GM19025 (cell line): ENCODE data around the gene CKB.

ENCODE experiments used
- ATAC-seq: cut with Tn5 transposase; IDR thresholded peaks from one replicate; pipeline ENCODE4 v1.9.1; 2021; ENCODE audit warnings: mild to moderate bottlenecking, low read depth, moderate library complexity; ENCODE audit not compliant: unreplicated experiment

The CKB gene

DNA sequence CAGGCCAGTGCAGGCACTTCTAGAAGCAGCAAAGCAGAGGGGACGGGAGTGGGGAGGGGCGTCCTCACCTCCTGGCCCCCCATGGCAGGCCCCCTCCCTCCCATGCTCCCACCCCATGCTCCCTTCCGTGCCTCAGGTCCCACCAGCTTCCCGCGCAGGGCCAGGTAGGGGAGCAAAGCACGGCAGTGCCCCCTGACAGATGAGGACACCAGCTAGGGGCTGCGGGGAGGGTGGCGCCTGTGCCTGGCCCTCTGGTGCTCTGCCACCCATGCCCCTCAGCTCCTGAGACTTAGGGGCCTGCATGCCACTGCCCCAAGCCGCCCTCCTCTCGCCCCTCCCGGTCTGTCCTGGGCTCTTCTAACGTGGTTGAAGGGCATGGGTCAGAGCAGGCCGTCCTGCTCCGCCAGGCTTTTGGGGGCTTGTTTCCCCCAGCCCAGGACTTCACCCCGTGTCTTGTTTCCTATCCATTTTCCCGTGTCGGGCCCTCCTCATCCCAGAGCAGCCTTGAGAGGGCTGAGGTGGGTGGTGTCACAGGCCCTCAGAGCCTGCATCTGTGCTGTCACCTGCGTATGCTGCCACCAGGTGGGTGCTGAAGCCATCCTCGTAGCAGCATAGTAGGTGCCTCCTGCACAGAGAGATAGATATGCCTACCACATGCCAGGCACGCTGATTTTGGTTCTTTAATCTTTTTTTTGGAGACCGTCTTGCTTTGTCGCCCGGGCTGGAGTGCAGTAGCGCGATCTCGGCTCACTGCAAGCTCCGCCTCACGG, 16.6 kb upstream of the CKB start:
- no peak for ATAC-seq

DNA sequence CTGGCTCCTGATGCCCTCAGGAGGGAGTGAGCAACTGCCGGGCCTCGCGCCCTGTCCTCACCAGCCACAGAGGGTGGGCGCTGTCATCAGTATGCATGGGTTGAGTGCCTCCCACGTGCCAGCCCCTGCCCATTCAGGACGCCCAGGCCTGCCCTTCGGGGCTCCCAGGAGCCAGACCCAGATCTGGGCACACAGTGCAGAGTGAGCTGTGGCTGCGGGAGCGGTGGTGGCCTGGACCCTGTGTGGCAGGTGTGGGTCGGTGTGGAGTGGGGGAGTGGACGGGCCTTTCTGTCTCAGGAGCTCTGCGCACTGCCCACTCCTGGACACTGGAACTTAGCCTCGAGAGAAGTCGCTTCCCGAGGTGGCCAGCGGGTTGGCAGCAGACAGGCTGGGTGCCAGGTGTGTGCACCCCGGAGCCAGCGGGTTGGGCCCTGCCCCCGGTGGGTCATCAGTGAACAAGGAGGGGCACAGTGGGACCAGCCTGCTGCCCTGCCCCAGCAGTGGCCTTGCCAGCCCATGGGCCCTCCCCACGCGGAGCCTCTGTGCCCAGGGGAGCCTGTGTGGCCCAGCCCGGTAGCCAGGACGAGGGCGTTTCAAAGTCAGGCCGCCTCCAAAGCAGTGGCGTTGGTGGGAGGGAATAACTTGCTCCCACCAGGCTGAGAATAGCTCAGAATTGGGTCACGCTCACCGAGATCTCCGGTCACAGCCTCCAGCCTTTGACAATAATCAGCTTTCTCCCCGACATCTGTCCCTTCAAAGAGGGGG, 15.8 kb upstream of the CKB start:
- ATAC-seq, result no peak

DNA sequence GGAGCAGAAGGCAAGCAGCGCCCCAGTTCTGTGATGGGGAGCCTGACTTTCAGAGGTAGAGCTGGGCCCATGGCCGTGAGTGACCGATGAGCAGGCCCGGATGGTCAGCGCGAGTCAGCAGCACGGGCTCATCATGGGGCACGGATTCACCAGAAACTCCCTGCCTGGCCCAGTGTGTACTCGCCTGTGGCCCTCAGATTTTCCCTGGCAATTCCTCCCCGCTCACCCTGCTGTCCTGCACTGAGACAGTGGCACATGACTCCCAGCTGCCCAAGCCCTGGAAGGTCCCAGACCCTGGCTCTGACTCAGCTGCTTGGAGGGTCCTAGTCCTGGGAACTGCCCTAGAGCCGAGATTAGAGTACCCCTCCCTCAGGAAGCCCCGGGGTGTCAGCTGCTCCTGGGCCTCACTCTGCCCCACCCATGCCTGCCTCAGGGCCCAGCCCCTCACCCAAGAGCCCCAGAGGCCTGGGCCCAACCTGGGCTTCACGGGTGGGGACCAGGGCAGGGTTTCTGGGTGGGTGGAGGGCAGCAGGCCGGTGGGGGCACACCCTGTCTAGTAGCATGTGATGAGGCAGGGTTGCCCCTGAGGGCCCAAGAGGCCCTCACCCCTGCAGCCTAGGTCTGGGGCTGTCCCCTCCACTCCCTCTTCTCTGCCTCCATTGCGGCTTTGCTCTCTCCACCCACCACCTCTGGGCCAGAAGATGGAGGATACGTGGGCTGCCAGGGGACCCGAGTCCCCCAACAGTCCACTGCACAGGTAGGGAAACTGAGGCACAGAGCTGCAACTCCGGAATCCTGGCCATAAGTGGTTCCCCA, 14.8 kb upstream of the CKB start:
- ATAC-seq, result no peak

DNA sequence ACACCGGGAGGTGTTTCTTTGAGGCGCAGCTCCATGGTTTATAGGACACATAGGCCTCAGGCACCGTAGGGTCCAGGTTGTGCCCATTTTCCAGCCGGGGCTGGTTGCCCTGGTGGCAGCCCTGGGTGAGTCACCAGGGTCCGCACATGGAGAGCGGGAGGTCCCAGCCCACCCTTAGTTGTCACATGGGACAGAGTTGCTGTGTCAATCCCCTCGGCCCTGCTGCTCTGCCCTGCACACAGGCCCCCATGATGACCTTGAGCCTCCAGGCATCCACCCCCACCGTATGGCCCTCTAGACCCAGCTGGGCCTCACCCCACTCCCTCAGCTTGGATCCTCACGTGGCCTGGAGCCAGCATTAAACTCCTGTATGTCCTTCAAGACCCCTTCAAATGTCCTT, 14.1 kb upstream of the CKB start:
- ATAC-seq, result no peak

DNA sequence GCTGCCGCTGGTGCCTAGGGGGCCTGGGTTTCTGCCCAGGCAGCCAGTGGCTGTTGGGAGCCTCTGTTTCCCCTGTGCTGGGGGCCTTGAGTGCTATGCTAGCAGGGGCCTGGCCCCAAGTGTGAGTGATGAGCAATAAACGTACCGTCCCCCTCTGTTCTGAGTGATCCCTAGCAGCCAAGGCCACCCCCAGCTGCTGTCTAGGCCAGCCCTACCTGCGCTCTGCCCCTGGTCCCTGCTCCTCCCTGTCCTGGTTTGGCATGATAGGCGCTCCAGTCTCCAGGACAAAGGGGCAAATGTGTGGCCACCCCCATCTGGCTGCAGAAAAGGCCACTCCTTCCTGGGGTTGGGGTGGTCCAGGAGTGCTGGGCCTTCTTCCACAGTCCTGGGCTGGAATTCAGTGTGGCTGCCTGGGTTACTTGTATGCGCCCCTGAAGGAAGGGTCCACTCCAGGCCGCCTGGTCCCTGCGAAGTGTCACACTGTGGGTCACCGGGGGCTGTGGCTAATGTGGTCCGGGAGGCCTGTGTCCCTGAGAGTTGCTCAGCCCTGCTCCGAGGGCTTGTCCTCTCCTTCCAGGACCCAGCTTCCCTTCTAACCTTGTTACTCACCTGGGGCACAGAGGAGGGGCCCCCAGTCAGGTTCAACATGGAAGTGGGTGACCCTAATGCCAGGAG, 13.4 kb upstream of the CKB start:
- ATAC-seq, result no peak

GRCh38 chr14:103535081-103535890, 12.7 kb upstream of the CKB start:
- ATAC-seq, result no peak

DNA sequence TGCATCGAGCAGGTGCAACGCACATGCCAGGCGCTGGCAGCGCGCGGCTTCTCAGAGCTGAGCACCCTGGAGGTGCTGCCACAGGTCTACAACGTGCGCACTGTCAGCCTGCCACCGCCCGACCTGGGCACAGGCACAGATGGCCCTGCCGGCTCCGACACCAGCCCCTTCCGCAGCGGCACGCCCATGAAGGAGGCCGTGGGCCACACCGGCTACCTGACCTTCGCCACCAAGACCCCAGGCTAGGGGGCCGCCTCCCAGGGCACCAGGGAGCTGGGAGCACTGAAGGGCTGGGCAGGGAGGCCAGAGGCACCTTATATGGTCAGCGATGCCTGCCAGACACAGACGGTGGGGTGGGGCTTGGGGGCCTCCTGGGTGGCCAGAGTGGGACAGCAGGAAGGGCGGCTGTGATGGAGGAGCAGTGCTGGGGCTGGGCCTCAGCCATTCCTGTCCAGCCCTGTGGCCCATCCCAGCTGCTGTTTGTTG, 12.0 kb upstream of the CKB start:
- no peak for ATAC-seq

GRCh38 chr14:103533999-103534575, 11.5 kb upstream of the CKB start:
- no peak for ATAC-seq

GRCh38 chr14:103533137-103533998, 10.7 kb upstream of the CKB start:
- ATAC-seq, result no peak

GRCh38 chr14:103532216-103533136, 9.8 kb upstream of the CKB start:
- ATAC-seq, result no peak

DNA sequence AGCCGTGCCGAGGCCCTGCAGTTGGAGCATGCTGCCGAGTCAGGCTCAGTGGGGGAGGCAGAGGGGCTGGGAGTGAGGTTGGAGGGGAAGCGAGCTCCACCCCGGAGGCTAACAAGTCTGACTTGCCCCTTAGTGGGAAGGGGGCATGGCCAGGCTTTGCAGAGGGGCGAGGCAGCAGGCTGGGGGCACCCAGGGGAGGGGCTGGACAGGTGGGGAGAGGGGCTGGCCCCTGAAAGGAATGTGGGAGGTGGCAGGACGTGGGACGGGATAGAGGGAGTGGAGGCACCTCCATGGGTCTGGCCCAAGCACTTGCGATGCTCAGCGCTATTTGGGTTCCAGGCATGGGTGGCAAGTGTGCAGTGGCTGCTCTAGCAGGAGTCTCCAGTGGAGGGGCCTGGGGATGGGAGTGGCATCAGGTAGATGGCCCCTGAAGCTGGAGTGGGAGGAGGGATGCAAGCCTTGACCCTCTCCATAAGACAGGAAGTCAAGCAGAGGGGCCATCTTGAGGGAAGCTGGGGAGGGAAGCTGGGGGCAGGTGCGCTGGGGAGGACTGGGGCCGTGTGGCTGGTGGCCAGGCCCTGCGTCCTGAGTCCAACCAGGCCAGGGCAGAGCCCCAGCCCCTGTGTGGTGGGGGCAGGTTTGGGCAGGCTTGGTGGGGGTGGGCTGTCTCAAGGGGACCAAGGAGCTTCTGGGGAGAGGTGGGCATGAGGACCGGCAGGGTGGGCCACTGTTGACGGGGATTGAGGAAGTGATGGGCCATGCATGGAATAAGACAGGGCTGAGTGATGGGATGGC, 9.0 kb upstream of the CKB start:
- no peak for ATAC-seq

- ATAC-seq, result no peak
Measured at GRCh38 chr14:103530831-103531230, 8.2 kb upstream of the CKB start.

DNA sequence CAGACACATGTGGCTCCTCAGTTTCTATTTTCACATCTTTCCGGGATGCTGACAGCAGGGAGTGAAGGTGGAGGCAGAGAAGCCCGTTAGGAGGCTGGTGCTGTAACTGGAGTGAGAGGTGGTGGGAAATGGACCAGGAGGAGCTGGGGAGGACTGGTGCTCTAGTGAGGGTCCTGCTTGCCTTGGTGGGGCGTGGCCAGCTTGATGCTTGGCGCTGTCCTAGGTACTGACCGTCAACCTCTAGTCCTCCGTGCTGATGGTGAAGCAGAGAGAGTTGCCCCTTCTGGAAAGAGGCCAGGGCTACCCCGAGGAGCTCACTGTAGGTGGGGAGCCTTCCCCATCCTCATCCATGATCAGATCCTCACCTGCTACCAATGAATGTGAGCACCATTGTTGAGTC, 7.8 kb upstream of the CKB start:
- ATAC-seq, result no peak

DNA sequence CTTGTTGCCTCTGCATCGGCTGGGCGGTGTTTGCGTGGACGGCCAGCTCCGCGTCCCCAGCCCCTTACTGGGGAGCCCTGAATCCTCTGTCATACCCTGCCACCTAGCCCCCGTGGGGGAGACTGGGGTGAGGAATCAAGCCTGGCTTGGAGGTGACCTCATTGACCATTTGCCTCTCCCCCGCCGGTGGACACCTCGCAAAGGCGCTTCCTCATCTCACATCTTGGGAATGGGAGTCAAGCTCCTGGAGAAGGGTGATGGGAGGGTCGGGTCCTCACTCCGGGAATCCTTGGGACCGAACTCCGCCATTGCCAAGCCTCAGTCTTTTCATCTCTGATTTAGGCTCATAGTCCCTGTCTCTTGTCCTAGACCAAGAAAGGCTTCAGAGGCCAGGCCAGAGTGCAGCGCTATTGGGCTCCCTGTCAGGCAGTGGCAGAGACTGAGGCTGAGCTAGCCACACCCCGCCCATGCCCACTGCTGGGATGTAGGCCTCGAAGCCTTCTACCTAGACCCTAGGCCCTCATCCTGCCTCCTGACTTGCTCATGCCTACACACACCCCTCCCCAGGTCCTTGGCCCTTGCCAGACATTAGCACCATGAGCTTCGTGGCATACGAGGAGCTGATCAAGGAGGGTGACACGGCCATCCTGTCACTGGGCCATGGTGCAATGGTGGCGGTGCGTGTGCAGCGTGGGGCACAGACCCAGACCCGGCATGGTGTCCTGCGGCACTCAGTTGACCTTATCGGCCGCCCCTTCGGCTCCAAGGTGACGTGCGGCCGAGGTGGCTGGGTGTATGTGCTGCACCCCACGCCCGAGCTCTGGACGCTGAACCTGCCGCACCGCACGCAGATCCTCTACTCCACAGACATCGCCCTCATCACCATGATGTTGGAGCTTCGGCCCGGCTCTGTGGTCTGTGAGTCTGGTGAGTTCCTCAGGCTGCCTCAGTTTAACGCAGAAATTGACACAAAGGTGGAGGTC, 7.0 kb upstream of the CKB start:
- no peak for ATAC-seq

- no peak for ATAC-seq
Measured at GRCh38 chr14:103528587-103529382, 6.2 kb upstream of the CKB start, which contains the start of gene TRMT61A. Gene TRMT61A (plus strand): TSS chr14:103529196. CDS start chr14:103529979, 783 bp downstream.
